WTC11 (cell line): ENCODE results near the gene GCA. TPM values are rescaled to one million over a fixed set of nuclear protein-coding genes. Genes with fewer than 3 reads are reported as not detected.

Experiments used
- ATAC-seq: fragments of 200-7000 bp; cut with Tn5 transposase; 2 replicates; pipeline ENCODE4 v1.10.0; 2021; ENCODE audit warnings: mild to moderate bottlenecking, moderate library complexity
- CTCF ChIA-PET: fragments of 300-600 bp; sonication (Branson Sonifier 250); formaldehyde crosslinking; loops from one replicate; lab custom pipeline; 2021; ENCODE audit warnings: antibody characterized with exemption; lab: Charles Lee
- POLR2A ChIA-PET: fragments of 350-600 bp; sonication (Branson Sonifier 250); formaldehyde crosslinking; loops from one replicate; lab custom pipeline; 2021; ENCODE audit warnings: antibody characterized with exemption; lab: Charles Lee
- DNase-seq: peaks from one replicate; pipeline ENCODE4 v3.0.0; 2021; ENCODE audit warnings: low spot score
- H3K27ac Mint-ChIP-seq: 2 replicates; pipeline ENCODE4 v1.8.0; 2021; ENCODE audit warnings: mixed read lengths
- H3K27me3 Mint-ChIP-seq: 2 replicates; pipeline ENCODE4 v1.8.0; 2021; ENCODE audit warnings: low read depth, mild to moderate bottlenecking, moderate library complexity, mixed read lengths
- H3K36me3 Mint-ChIP-seq: 2 replicates; pipeline ENCODE4 v1.8.0; 2021; ENCODE audit warnings: mixed read lengths
- H3K4me1 Mint-ChIP-seq: 2 replicates; pipeline ENCODE4 v1.8.0; 2022; ENCODE audit warnings: mixed read lengths
- H3K4me3 Mint-ChIP-seq: 2 replicates; pipeline ENCODE4 v1.8.0; 2021; ENCODE audit warnings: mild to moderate bottlenecking, moderate library complexity, mixed read lengths
- H3K9me3 Mint-ChIP-seq: 2 replicates; pipeline ENCODE4 v1.8.0; 2021; ENCODE audit warnings: mixed read lengths
- AR ChIP-seq: fragments of 250-450 bp; sonication (Bioruptor Pico); IDR thresholded peaks from 2 replicates; pipeline ENCODE4 v1.9.0; 2021; ENCODE audit warnings: mild to moderate bottlenecking
- CBFB ChIP-seq: sonication (generic); formaldehyde crosslinking; IDR thresholded peaks from 2 replicates; pipeline ENCODE4 v1.8.1; 2022; ENCODE audit warnings: mild to moderate bottlenecking, low read depth, missing genetic modification reagents
- ERG ChIP-seq: fragments of 250-450 bp; sonication (Bioruptor Pico); IDR thresholded peaks from 2 replicates; pipeline ENCODE4 v1.8.0; 2021; ENCODE audit warnings: mild to moderate bottlenecking
- ETV6 ChIP-seq: sonication (generic); formaldehyde crosslinking; IDR thresholded peaks from 2 replicates; pipeline ENCODE4 v1.8.1; 2022; ENCODE audit warnings: mild to moderate bottlenecking, missing genetic modification reagents
- GRHL2 ChIP-seq: fragments of 250-450 bp; sonication (Bioruptor Pico); IDR thresholded peaks from 2 replicates; pipeline ENCODE4 v1.8.0; 2022; ENCODE audit warnings: mild to moderate bottlenecking, moderate library complexity; ENCODE audit not compliant: insufficient replicate concordance, severe bottlenecking
- HMGXB4 ChIP-seq: sonication (generic); formaldehyde crosslinking; IDR thresholded peaks from 2 replicates; pipeline ENCODE4 v1.8.1; 2023; ENCODE audit warnings: mild to moderate bottlenecking, moderate library complexity, missing genetic modification reagents
- IRF2 ChIP-seq: sonication (generic); formaldehyde crosslinking; IDR thresholded peaks from 2 replicates; pipeline ENCODE4 v1.8.0; 2022; ENCODE audit warnings: low read depth, missing genetic modification reagents, borderline replicate concordance
- JUN ChIP-seq: sonication (generic); formaldehyde crosslinking; IDR thresholded peaks from 2 replicates; pipeline ENCODE4 v1.8.0; 2023; ENCODE audit warnings: mild to moderate bottlenecking, missing genetic modification reagents
- KAT7 ChIP-seq: sonication (generic); formaldehyde crosslinking; IDR thresholded peaks from 2 replicates; pipeline ENCODE4 v1.8.1; 2023; ENCODE audit warnings: missing genetic modification reagents, mild to moderate bottlenecking, borderline replicate concordance
- MXD4 ChIP-seq: fragments of 250-450 bp; sonication (Bioruptor Pico); IDR thresholded peaks from 2 replicates; pipeline ENCODE4 v1.8.0; 2021; ENCODE audit warnings: mild to moderate bottlenecking, moderate library complexity, borderline replicate concordance
- MYBL2 ChIP-seq: sonication (generic); formaldehyde crosslinking; IDR thresholded peaks from 2 replicates; pipeline ENCODE4 v1.8.1; 2023; ENCODE audit warnings: mild to moderate bottlenecking, moderate library complexity, missing genetic modification reagents
- NR3C1 ChIP-seq: sonication (generic); formaldehyde crosslinking; conservative IDR thresholded peaks from 2 replicates; pipeline ENCODE4 v1.8.1; 2023; ENCODE audit warnings: low read depth, mild to moderate bottlenecking, missing genetic modification reagents
- OVOL2 ChIP-seq: fragments of 250-450 bp; sonication (Bioruptor Pico); IDR thresholded peaks from 2 replicates; pipeline ENCODE4 v1.9.0; 2021; ENCODE audit warnings: mild to moderate bottlenecking, borderline replicate concordance
- SOX15 ChIP-seq: fragments of 250-450 bp; sonication (Bioruptor Pico); IDR thresholded peaks from 2 replicates; pipeline ENCODE4 v1.9.0; 2021; ENCODE audit warnings: mild to moderate bottlenecking
- SP1 ChIP-seq: sonication (generic); formaldehyde crosslinking; conservative IDR thresholded peaks from 2 replicates; pipeline ENCODE4 v1.8.1; 2022; ENCODE audit warnings: missing genetic modification reagents
- ZMAT4 ChIP-seq: fragments of 250-450 bp; sonication (Bioruptor Pico); IDR thresholded peaks from 2 replicates; pipeline ENCODE4 v1.9.0; 2021; ENCODE audit warnings: mild to moderate bottlenecking
- ZNF671 ChIP-seq: fragments of 250-450 bp; sonication (Bioruptor Pico); IDR thresholded peaks from 2 replicates; pipeline ENCODE4 v1.8.0; 2021; ENCODE audit warnings: mild to moderate bottlenecking
- ZSCAN18 ChIP-seq: fragments of 250-450 bp; sonication (Bioruptor Pico); IDR thresholded peaks from 2 replicates; pipeline ENCODE4 v2.1.2; 2022; ENCODE audit warnings: mild to moderate bottlenecking, moderate library complexity
- total RNA-seq: library from RNA; stranded (reverse); gene quantifications from 3 replicates; pipeline ENCODE4 v1.2.3, GENCODE V29; 2021
- TF ChIP-seq, protein P1 (sequence below): sonication (generic); formaldehyde crosslinking; IDR thresholded peaks from 2 replicates; pipeline ENCODE4 v1.8.1; 2022; ENCODE audit warnings: low read depth, missing genetic modification reagents, borderline replicate concordance

GCA gene
- total RNA-seq, 1 experiment from 2014 or later = 42.1 TPM

DNA sequence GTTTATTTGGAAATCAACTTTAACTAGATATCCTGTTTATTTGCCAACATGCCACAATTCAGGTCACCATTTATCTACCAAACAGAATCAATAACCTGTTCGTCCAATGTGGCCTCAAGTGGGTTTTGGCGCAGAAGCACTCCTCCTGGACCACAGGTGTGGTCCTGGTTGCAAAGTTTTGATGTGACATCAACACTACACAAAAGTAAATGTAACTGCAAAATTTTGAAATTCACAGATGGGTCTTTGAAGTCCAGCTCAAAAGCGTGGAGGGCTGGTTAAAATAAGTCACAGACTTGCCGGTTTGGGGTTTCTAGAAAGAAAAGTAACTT is 474 bp upstream of the GCA start:
- peak overlapping the region; percentile 52 for H3K27ac Mint-ChIP-seq
- H3K9me3 Mint-ChIP-seq = no peaks in the 10 kb centered on the region
- no peaks in the 10 kb centered on the region for H3K36me3 Mint-ChIP-seq
- H3K27me3 Mint-ChIP-seq = peaks cover 19% of the 10 kb centered on the region
- H3K4me3 Mint-ChIP-seq = peak overlapping the region; percentile 97
- no peak for ATAC-seq
- H3K4me1 Mint-ChIP-seq = peaks cover 9% of the 10 kb centered on the region
- TF ChIP-seq CBFB (CRISPR knock-in tag) = no peak
- TF ChIP-seq HMGXB4 (CRISPR knock-in tag) = no peak
- no peak for TF ChIP-seq KAT7 (CRISPR knock-in tag)
- TF ChIP-seq JUN (CRISPR knock-in tag) = no peak
- TF ChIP-seq OVOL2 (CRISPR knock-in tag) = no peak
- no peak for TF ChIP-seq SOX15 (CRISPR knock-in tag)
- TF ChIP-seq ZNF671 (CRISPR knock-in tag) = no peak
- TF ChIP-seq AR (CRISPR knock-in tag) = 0 out of 2 replicates have a peak, but pooled peaks have one; percentile 59
- TF ChIP-seq GRHL2 (CRISPR knock-in tag) = no peak
- ChIA-PET CTCF (interaction anchor here (1.1 to 1.5 kb wide), 2 partner anchors 9 kb away, joined by 3 to 12 read pairs; no protein-coding TSS in a partner anchor), POLR2A (interaction anchor here (0.8 to 1.0 kb wide), 2 partner anchors 11 to 18 kb away, joined by 3 read pairs; no protein-coding TSS in a partner anchor)
- DNase-seq = no peak

DNA sequence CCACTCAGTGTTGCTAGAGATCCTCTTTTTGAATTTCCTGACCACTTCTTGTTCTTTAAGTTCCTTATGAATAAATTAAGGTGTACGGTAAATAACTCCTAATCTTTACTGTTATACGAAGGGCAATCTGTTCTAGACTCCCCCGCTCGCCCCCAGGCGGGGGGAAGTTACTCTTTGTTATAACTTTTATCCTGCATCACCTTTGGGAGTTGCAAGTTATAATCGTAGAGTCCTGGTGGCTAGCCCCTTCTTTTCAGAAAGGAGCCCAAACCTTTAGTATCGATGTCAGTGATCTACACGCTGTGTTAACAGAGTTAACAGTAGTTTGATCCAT is 652 bp downstream of the GCA start:
- peaks cover 19% of the 10 kb centered on the region for H3K27me3 Mint-ChIP-seq
- CTCF ChIA-PET = interaction anchor here (1.1 kb wide), 1 partner anchor 10 kb away, joined by 12 read pairs; no protein-coding TSS in a partner anchor
- ATAC-seq (no peak), DNase-seq (no peak)
- H3K9me3 Mint-ChIP-seq = no peaks in the 10 kb centered on the region
- H3K4me3 Mint-ChIP-seq = peak overlapping the region; percentile 97
- H3K4me1 Mint-ChIP-seq = peaks cover 9% of the 10 kb centered on the region
- POLR2A ChIA-PET = no interaction called here
- H3K36me3 Mint-ChIP-seq = no peaks in the 10 kb centered on the region
- H3K27ac Mint-ChIP-seq = peak overlapping the region; percentile 97
- TF ChIP-seq SP1 (CRISPR knock-in tag) = no peak
- no peak for TF ChIP-seq MXD4 (CRISPR knock-in tag)
- no peak for TF ChIP-seq ZMAT4 (CRISPR knock-in tag)
- no peak for TF ChIP-seq ZSCAN18 (CRISPR knock-in tag)
- no peak for TF ChIP-seq HMGXB4 (CRISPR knock-in tag)
- TF ChIP-seq NR3C1 (CRISPR knock-in tag) = no peak
- no peak for TF ChIP-seq ERG
- TF ChIP-seq, protein P1, sequence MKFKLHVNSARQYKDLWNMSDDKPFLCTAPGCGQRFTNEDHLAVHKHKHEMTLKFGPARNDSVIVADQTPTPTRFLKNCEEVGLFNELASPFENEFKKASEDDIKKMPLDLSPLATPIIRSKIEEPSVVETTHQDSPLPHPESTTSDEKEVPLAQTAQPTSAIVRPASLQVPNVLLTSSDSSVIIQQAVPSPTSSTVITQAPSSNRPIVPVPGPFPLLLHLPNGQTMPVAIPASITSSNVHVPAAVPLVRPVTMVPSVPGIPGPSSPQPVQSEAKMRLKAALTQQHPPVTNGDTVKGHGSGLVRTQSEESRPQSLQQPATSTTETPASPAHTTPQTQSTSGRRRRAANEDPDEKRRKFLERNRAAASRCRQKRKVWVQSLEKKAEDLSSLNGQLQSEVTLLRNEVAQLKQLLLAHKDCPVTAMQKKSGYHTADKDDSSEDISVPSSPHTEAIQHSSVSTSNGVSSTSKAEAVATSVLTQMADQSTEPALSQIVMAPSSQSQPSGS = no peak
- TF ChIP-seq OVOL2 (CRISPR knock-in tag) = no peak
- no peak for TF ChIP-seq MYBL2
- no peak for TF ChIP-seq ETV6 (CRISPR knock-in tag)
- TF ChIP-seq IRF2 = no peak
